Measurements from ENCODE around the gene ZIK1. TPM values are rescaled to one million over a fixed set of nuclear protein-coding genes. Genes with fewer than 3 reads are reported as not detected.

The ZIK1 gene
- total and polyA plus RNA-seq, 9 of the 15 experiments (the other 6 are each of a cell fraction or from before 2014, with no cell fraction given), result 0.03 to 0.42 (median 0.15) TPM; not detected in 1

DNA sequence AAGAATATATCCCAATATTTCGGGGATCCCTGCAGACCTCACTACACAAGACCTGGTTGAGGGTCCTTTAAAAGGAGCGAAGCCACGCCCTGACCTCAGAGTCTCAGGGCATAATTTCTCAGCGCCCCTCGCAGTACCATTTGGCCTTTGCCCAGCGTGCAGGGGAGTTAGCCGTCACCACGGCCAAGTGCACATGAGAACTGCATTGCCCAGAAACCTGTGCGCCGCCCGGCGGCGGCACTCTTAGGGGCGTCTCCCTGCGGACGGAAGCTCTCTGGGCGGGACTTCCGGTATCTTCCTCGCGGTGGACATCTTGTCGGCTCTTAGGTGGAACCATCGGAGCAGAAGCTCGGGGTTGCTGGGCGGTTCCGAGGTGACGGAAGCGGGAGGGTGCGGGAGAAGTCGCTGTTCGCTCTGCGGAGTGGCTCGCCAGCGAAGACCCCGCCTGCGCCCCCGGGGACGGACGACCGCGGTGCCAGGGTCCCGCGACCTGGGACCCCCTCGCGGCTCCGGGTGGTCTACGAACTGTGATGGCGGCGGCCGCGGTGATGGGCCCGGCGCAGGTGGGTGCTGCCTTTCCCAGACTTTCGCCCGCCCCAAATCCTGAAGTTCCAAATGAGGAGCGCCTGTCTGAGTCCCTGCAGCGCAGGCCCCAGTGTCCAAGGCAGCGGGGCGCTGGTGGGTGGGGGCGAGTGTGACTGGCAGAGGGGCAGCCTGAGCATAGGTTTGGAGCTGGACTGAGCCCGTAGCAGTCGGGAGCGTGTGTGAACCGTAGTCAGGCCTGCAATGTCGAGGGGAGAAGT lies 30.2 kb downstream of the ZIK1 start, which contains the start of gene ZNF134 (continued):
- TF ChIP-seq, protein P1, sequence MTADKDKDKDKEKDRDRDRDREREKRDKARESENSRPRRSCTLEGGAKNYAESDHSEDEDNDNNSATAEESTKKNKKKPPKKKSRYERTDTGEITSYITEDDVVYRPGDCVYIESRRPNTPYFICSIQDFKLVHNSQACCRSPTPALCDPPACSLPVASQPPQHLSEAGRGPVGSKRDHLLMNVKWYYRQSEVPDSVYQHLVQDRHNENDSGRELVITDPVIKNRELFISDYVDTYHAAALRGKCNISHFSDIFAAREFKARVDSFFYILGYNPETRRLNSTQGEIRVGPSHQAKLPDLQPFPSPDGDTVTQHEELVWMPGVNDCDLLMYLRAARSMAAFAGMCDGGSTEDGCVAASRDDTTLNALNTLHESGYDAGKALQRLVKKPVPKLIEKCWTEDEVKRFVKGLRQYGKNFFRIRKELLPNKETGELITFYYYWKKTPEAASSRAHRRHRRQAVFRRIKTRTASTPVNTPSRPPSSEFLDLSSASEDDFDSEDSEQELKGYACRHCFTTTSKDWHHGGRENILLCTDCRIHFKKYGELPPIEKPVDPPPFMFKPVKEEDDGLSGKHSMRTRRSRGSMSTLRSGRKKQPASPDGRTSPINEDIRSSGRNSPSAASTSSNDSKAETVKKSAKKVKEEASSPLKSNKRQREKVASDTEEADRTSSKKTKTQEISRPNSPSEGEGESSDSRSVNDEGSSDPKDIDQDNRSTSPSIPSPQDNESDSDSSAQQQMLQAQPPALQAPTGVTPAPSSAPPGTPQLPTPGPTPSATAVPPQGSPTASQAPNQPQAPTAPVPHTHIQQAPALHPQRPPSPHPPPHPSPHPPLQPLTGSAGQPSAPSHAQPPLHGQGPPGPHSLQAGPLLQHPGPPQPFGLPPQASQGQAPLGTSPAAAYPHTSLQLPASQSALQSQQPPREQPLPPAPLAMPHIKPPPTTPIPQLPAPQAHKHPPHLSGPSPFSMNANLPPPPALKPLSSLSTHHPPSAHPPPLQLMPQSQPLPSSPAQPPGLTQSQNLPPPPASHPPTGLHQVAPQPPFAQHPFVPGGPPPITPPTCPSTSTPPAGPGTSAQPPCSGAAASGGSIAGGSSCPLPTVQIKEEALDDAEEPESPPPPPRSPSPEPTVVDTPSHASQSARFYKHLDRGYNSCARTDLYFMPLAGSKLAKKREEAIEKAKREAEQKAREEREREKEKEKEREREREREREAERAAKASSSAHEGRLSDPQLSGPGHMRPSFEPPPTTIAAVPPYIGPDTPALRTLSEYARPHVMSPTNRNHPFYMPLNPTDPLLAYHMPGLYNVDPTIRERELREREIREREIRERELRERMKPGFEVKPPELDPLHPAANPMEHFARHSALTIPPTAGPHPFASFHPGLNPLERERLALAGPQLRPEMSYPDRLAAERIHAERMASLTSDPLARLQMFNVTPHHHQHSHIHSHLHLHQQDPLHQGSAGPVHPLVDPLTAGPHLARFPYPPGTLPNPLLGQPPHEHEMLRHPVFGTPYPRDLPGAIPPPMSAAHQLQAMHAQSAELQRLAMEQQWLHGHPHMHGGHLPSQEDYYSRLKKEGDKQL (CRISPR knock-in tag; IDR thresholded peaks at IDR 0.05; ENCODE audit: borderline replicate concordance), result no peak
- peak; percentile 67 to 70 for TF ChIP-seq SIX5 (IDR thresholded peaks at IDR 0.05; ENCODE audit: borderline replicate concordance in 1 of 2, insufficient read depth in 1 of 2, low read depth in 1 of 2, low read length in 2 of 2)
- no peak for TF ChIP-seq CREB1 (IDR thresholded peaks at IDR 0.05)
- 0 out of 2 replicates have a peak, but pooled peaks have one; percentile 37 for TF ChIP-seq CREB1 (CRISPR knock-in tag; IDR thresholded peaks at IDR 0.05)
- TF ChIP-seq PML (IDR thresholded peaks at IDR 0.05; ENCODE audit: low read length), result no peak
- peak; percentile 64; the same call in 1 of the 2 replicates for TF ChIP-seq ZBTB7A (IDR thresholded peaks at IDR 0.05; ENCODE audit: borderline replicate concordance, control insufficient read depth, low read depth, low read length)
- TF ChIP-seq KAT8 (IDR thresholded peaks at IDR 0.05; ENCODE audit: low read depth), result no peak
- TF ChIP-seq NCOA2 (IDR thresholded peaks at IDR 0.05; ENCODE audit: partially characterized antibody in 2 of 2), result no peak
- TF ChIP-seq CREM (IDR thresholded peaks at IDR 0.05; ENCODE audit: low read depth), result peak; percentile 26; the same call in 1 of the 2 replicates
- no peak for TF ChIP-seq ZNF239 (CRISPR knock-in tag; IDR thresholded peaks at IDR 0.05)
- peak; percentile 81; the same call in 1 of the 2 replicates for TF ChIP-seq NFRKB (IDR thresholded peaks at IDR 0.05; ENCODE audit: low read depth)
- no peak for TF ChIP-seq ZKSCAN1 (IDR thresholded peaks at IDR 0.05; ENCODE audit: low read depth, low read length)
- TF ChIP-seq, protein P2, sequence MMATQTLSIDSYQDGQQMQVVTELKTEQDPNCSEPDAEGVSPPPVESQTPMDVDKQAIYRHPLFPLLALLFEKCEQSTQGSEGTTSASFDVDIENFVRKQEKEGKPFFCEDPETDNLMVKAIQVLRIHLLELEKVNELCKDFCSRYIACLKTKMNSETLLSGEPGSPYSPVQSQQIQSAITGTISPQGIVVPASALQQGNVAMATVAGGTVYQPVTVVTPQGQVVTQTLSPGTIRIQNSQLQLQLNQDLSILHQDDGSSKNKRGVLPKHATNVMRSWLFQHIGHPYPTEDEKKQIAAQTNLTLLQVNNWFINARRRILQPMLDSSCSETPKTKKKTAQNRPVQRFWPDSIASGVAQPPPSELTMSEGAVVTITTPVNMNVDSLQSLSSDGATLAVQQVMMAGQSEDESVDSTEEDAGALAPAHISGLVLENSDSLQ (IDR thresholded peaks at IDR 0.05), result peak; percentile 45
- no peak for TF ChIP-seq POLR3G (IDR thresholded peaks at IDR 0.05; ENCODE audit: extremely low read depth, insufficient read length, insufficient replicate concordance)
- TF ChIP-seq MYBL2 (IDR thresholded peaks at IDR 0.05; ENCODE audit: low read depth), result no peak
- no peak for TF ChIP-seq MYBL2 (CRISPR knock-in tag; IDR thresholded peaks at IDR 0.05; ENCODE audit: borderline replicate concordance)
- TF ChIP-seq, protein P3, sequence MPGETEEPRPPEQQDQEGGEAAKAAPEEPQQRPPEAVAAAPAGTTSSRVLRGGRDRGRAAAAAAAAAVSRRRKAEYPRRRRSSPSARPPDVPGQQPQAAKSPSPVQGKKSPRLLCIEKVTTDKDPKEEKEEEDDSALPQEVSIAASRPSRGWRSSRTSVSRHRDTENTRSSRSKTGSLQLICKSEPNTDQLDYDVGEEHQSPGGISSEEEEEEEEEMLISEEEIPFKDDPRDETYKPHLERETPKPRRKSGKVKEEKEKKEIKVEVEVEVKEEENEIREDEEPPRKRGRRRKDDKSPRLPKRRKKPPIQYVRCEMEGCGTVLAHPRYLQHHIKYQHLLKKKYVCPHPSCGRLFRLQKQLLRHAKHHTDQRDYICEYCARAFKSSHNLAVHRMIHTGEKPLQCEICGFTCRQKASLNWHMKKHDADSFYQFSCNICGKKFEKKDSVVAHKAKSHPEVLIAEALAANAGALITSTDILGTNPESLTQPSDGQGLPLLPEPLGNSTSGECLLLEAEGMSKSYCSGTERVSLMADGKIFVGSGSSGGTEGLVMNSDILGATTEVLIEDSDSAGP (CRISPR knock-in tag; IDR thresholded peaks at IDR 0.05), result no peak
- TF ChIP-seq, protein P4, sequence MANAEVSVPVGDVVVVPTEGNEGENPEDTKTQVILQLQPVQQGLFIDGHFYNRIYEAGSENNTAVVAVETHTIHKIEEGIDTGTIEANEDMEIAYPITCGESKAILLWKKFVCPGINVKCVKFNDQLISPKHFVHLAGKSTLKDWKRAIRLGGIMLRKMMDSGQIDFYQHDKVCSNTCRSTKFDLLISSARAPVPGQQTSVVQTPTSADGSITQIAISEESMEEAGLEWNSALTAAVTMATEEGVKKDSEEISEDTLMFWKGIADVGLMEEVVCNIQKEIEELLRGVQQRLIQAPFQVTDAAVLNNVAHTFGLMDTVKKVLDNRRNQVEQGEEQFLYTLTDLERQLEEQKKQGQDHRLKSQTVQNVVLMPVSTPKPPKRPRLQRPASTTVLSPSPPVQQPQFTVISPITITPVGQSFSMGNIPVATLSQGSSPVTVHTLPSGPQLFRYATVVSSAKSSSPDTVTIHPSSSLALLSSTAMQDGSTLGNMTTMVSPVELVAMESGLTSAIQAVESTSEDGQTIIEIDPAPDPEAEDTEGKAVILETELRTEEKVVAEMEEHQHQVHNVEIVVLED (CRISPR knock-in tag; IDR thresholded peaks at IDR 0.05), result peak; percentile 64

Data from K562 (cell line).